GM12874 (cell line): ENCODE data around the gene TNNC1.
A peak's percentile ranks its signal among the peaks of the same experiment; 100 is the strongest.

Source experiments
- CTCF ChIP-seq: IDR thresholded peaks from 2 replicates; pipeline ENCODE4 v1.5.1; 2011; ENCODE audit warnings: low read depth, mild to moderate bottlenecking, control low read depth, low read length, moderate library complexity; ENCODE audit not compliant: insufficient read depth

The TNNC1 gene

GRCh38 chr3:52447512-52448355 lies 6.1 kb downstream of the TNNC1 start:
- no peak for TF ChIP-seq CTCF

- peak; percentile 100 for TF ChIP-seq CTCF
Measured at GRCh38 chr3:52446631-52447511, 7.0 kb downstream of the TNNC1 start.

GRCh38 chr3:52446042-52446441 lies 7.8 kb downstream of the TNNC1 start:
- TF ChIP-seq CTCF, result no peak

GRCh38 chr3:52444860-52445793 lies 8.7 kb downstream of the TNNC1 start, which contains the start of gene SEMA3G:
Gene SEMA3G (minus strand): TSS chr3:52445103. CDS start chr3:52445027, 76 bp downstream.
- peak; percentile 73 for TF ChIP-seq CTCF

GRCh38 chr3:52443791-52444687 lies 9.8 kb downstream of the TNNC1 start:
- no peak for TF ChIP-seq CTCF

- TF ChIP-seq CTCF, result no peak
Measured at GRCh38 chr3:52443268-52443610, 10.6 kb downstream of the TNNC1 start.
